Right atrium auricular region (tissue), 2 donors: ENCODE measurements around the gene STARD13. TPM values are rescaled to one million over a fixed set of nuclear protein-coding genes. Genes with fewer than 3 reads are reported as not detected.

Experiments
- DNase-seq: peaks from one replicate; pipeline ENCODE4 v3.0.0-alpha.2; 2019; ENCODE audit warnings: low spot score
- H3K27ac ChIP-seq, 2 donors: fragments of 200-600 bp; sonication (generic); 1 replicate in 1 of 2; 2 replicates in 1 of 2; pipeline ENCODE4 v1.5.1; 2016 to 2019
- H3K27me3 ChIP-seq, 2 donors: fragments of 200-600 bp; sonication (generic); one replicate each; pipeline versions ENCODE4 v1.5.1 to v1.6.0; 2017 to 2019
- H3K36me3 ChIP-seq: fragments of 200-600 bp; sonication (generic); one replicate; pipeline ENCODE4 v1.5.1; 2016
- H3K4me1 ChIP-seq, 2 donors: fragments of 200-600 bp; sonication (generic); one replicate each; pipeline versions ENCODE4 v1.5.1 to v1.6.0; 2017 to 2019
- H3K4me3 ChIP-seq, 2 donors: fragments of 200-600 bp; sonication (generic); 1 replicate in 1 of 2; 2 replicates in 1 of 2; pipeline ENCODE4 v1.5.1; 2017 to 2019; ENCODE audit warnings: mild to moderate bottlenecking in 1 of 2, moderate library complexity in 1 of 2
- H3K9me3 ChIP-seq, 2 donors: fragments of 200-600 bp; sonication (generic); one replicate each; pipeline ENCODE4 v1.5.1; 2019
- total RNA-seq, 2 donors: library from RNA; depleted of rRNA; stranded (reverse); fragments of >200 nt; gene quantifications; one replicate each; pipeline ENCODE4 v1.1.0, GENCODE V29; 2016
- TF ChIP-seq, protein P1 (sequence below), 2 donors: fragments of 200-600 bp; sonication (generic); IDR thresholded peaks; one replicate each; pipeline ENCODE4 v1.5.1; 2019; ENCODE audit warnings: antibody characterized with exemption in 2 of 2

STARD13 gene
- total RNA-seq, 2 donors from 2014 or later = 21.6 to 23.3 TPM

DNA sequence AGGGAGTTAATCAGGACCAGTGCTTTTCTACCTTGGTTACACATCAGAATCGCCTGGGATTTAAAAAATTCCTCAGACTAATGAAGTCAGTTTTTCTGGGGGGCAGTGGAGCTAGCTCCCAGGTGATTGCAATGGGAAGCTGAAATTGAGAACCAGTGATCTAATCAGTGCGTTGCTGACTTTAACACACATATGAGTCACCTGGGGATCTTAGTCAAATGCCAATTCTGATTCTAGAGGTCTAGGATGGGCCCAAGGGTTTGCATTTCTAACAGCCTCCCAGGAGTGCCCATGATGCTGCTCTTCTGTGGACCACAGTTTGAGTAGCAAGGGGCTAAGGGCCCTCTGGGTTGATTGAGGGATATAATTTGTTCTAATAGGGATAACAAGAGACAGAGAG, 214.8 kb downstream of the STARD13 start:
- Histone ChIP-seq H3K36me3 (no peaks in the 10 kb centered on the region), H3K4me3 (no peak overlapping the region), H3K27me3 (no peaks in the 10 kb centered on the region), H3K9me3 (no peaks in the 10 kb centered on the region), H3K27ac (no peak overlapping the region), H3K4me1 (no peaks in the 10 kb centered on the region)
- TF ChIP-seq, protein P1, sequence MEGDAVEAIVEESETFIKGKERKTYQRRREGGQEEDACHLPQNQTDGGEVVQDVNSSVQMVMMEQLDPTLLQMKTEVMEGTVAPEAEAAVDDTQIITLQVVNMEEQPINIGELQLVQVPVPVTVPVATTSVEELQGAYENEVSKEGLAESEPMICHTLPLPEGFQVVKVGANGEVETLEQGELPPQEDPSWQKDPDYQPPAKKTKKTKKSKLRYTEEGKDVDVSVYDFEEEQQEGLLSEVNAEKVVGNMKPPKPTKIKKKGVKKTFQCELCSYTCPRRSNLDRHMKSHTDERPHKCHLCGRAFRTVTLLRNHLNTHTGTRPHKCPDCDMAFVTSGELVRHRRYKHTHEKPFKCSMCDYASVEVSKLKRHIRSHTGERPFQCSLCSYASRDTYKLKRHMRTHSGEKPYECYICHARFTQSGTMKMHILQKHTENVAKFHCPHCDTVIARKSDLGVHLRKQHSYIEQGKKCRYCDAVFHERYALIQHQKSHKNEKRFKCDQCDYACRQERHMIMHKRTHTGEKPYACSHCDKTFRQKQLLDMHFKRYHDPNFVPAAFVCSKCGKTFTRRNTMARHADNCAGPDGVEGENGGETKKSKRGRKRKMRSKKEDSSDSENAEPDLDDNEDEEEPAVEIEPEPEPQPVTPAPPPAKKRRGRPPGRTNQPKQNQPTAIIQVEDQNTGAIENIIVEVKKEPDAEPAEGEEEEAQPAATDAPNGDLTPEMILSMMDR (IDR thresholded peaks at IDR 0.05) = no peak
- DNase-seq = no peak

DNA sequence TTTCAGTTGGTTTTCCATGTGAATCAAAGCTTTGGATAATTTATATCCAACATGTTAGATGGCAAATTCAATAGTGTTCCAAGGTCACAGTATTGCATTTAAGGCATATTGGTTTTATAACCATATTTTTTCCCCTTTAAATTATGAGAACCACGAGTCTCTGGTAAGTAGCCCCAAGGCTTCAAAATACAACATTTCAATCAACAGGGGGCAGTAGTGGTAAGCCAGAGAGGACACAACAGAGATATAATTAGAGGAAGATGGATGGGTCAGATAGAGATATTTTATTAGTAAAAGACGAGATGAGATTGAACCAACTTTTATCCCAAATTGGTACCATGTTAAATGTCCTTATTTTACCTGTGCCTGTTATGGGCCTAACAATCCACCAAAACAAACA, 216.2 kb downstream of the STARD13 start:
- DNase-seq = no peak
- no peak overlapping the region for H3K4me3 ChIP-seq
- H3K36me3 ChIP-seq = no peaks in the 10 kb centered on the region
- H3K27me3 ChIP-seq = no peaks in the 10 kb centered on the region
- no peaks in the 10 kb centered on the region for H3K4me1 ChIP-seq
- no peak overlapping the region for H3K27ac ChIP-seq
- TF ChIP-seq, protein P1 (IDR thresholded peaks at IDR 0.05) = peak in 1 of 2 donors; percentile 29
- H3K9me3 ChIP-seq = no peaks in the 10 kb centered on the region

DNA sequence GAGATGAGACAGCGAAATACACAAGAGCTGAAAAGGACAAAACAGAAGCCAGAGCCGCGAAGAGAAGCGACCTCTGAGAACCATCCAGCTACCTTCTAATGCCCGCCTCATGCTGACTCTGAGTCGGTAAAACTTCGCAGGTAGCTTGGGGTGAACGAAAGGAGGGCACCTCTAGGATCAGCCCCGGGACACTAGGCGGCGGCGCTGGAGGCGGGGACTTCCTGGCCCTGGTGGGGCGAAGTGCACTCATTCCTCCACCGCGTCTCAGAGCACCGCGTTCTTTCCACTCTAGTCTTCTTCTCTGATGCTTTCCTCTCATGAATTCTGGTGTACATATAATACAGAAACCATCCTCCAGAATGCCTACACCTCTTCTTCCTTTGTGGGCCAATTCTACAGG, 219.2 kb downstream of the STARD13 start:
- H3K27ac ChIP-seq = no peak overlapping the region
- H3K36me3 ChIP-seq = no peaks in the 10 kb centered on the region
- TF ChIP-seq, protein P1 (IDR thresholded peaks at IDR 0.05) = no peak
- H3K27me3 ChIP-seq = no peaks in the 10 kb centered on the region
- H3K9me3 ChIP-seq = no peaks in the 10 kb centered on the region
- H3K4me1 ChIP-seq = no peaks in the 10 kb centered on the region
- no peak for DNase-seq
- no peak overlapping the region for H3K4me3 ChIP-seq

DNA sequence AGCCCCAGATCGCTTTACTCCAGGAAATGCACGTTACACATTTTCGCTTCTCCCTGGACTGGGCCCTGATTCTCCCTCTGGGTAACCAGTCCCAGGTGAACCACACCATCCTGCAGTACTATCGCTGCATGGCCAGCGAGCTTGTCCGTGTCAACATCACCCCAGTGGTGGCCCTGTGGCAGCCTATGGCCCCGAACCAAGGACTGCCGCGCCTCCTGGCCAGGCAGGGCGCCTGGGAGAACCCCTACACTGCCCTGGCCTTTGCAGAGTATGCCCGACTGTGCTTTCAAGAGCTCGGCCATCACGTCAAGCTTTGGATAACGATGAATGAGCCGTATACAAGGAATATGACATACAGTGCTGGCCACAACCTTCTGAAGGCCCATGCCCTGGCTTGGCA, 224.7 kb downstream of the STARD13 start:
- H3K36me3 ChIP-seq = no peaks in the 10 kb centered on the region

DNA sequence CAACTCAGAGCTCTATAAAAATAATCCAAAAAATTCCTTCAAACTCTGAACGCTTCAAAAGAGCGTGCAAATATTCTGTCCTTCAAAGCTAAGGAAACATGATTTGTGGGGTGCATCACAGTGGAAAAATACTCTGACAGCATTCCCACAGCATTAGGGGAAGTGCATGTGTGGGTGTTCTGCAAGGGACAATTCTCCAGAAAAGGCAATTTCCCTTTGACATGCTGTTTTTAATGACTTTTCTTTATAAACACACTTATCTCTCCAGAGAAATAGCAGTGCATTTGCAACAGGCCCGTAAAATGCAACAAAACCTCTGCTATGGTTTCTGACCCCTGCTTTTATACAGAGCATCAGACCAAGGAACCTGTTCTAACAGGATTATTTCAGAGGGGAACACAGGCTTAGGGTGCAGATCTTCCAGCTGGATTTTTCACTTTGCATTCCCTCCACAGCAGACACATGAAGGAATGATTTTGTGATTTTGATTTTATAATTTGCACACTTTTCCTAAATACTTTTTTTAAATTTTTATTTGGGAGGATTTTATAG, 226.7 kb downstream of the STARD13 start:
- Histone ChIP-seq H3K4me3 (no peak overlapping the region), H3K9me3 (no peaks in the 10 kb centered on the region), H3K36me3 (no peaks in the 10 kb centered on the region), H3K4me1 (peaks cover 0 to 12% of the 10 kb centered on the region in 2 donors), H3K27ac (no peak overlapping the region), H3K27me3 (no peaks in the 10 kb centered on the region)
- TF ChIP-seq, protein P1 (IDR thresholded peaks at IDR 0.05) = no peak
- DNase-seq = no peak

More for the DNA sequence above, 224.7 kb downstream of the STARD13 start:
- DNase-seq = no peak
- Histone ChIP-seq H3K4me1 (peaks cover 0 to 12% of the 10 kb centered on the region in 2 donors), H3K27me3 (no peaks in the 10 kb centered on the region), H3K27ac (no peak overlapping the region), H3K9me3 (no peaks in the 10 kb centered on the region), H3K4me3 (no peak overlapping the region)
- TF ChIP-seq, protein P1 (IDR thresholded peaks at IDR 0.05) = no peak
